Measurements from ENCODE around the gene CAMKMT.

Gene CAMKMT

GRCh38 chr2:44687686-44688455 lies 326.1 kb downstream of the CAMKMT start:
- Mint-ChIP-seq H3K4me3 (no peak overlapping the region), H3K36me3 (peaks cover 8% of the 10 kb centered on the region), H3K27ac (no peak overlapping the region), H3K9me3 (ENCODE audit: low read depth) (no peaks in the 10 kb centered on the region), H3K4me1 (ENCODE audit: low read depth) (peaks cover 1% of the 10 kb centered on the region), H3K27me3 (no peaks in the 10 kb centered on the region)

DNA sequence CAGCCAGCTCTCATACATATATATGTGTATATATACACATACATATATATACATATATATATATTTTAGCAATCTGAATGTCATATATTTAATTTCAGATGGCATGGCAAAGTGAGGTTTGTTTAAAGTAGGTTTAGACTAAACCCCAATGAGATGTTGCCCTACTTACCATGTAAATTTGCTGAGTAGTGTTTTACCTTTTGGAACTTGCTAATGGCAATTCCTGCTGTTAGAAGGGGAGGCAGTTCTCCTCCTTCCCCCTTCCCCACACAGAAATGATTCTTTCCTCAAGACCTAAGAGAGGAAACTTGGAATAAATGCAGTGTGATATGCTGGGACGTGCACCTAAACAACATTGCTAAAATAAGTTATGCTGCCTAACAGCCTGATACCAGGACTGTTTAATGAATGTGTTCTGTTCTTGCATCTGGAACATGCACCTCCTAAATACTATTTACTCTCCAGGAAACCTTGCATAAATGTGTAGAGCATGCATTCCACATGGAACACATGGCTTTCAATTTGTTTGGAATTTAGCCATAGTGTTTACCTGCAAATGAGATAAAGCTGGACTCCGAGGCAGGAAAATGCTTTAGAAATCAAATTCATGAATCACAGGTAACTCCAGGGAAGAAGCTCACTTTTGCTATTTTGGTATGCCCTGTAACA lies 326.8 kb downstream of the CAMKMT start:
- Mint-ChIP-seq H3K27me3 (no peaks in the 10 kb centered on the region), H3K4me1 (ENCODE audit: low read depth) (peaks cover 1% of the 10 kb centered on the region), H3K4me3 (no peak overlapping the region), H3K9me3 (ENCODE audit: low read depth) (no peaks in the 10 kb centered on the region), H3K27ac (no peak overlapping the region), H3K36me3 (peaks cover 8% of the 10 kb centered on the region)

DNA sequence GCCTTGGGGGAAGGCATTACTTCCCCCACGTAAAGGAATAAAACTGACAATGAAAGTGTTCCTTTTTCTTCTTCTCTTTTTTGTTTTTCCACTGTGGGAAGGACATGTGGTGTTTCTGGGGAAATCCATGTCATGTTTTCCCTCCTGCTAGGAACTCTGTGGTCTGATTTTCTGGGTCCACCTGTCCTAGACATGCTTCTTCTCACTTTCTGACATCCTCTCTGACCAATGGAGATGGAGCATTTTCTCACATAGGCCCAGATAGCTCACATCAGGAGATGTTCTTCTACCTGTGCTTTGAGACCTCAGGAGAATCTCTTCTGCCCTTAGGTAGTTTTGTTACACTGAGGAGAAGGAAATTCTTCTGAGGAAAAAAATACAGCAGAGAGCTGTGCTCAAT lies 327.8 kb downstream of the CAMKMT start:
- Mint-ChIP-seq H3K4me3 (no peak overlapping the region), H3K36me3 (peaks cover 4% of the 10 kb centered on the region), H3K4me1 (ENCODE audit: low read depth) (peaks cover 1% of the 10 kb centered on the region), H3K27me3 (no peaks in the 10 kb centered on the region), H3K9me3 (ENCODE audit: low read depth) (no peaks in the 10 kb centered on the region), H3K27ac (no peak overlapping the region)

- Mint-ChIP-seq H3K4me1 (ENCODE audit: low read depth) (no peaks in the 10 kb centered on the region), H3K27ac (no peak overlapping the region), H3K27me3 (no peaks in the 10 kb centered on the region), H3K4me3 (no peak overlapping the region), H3K9me3 (ENCODE audit: low read depth) (no peaks in the 10 kb centered on the region), H3K36me3 (peaks cover 4% of the 10 kb centered on the region)
These were observed 329.5 kb downstream of the CAMKMT start for GRCh38 chr2:44691174-44691785.

DNA sequence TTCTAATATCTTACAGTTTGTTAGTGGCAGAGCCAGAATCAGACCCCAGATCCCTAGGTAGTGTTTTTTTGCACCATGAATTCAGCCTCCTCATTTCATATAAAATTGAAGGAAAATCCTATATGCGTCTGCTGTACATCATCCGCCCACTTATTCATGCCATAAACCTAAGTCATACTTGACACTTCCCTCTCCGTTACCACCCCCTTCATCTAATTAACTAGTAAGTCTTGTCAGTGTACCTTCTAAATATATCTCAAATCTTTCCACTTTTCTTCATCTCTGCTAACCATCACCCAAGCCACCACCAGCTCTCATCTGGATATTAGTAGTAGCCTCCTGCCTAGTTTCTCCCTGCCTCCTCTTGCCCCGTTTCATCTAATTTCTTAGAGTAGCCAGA lies 331.1 kb downstream of the CAMKMT start:
- H3K27ac Mint-ChIP-seq: no peak overlapping the region
- peaks cover 4% of the 10 kb centered on the region for H3K36me3 Mint-ChIP-seq
- no peaks in the 10 kb centered on the region for H3K4me1 Mint-ChIP-seq (ENCODE audit: low read depth)
- H3K4me3 Mint-ChIP-seq: no peak overlapping the region
- no peaks in the 10 kb centered on the region for H3K27me3 Mint-ChIP-seq
- no peaks in the 10 kb centered on the region for H3K9me3 Mint-ChIP-seq (ENCODE audit: low read depth)

DNA sequence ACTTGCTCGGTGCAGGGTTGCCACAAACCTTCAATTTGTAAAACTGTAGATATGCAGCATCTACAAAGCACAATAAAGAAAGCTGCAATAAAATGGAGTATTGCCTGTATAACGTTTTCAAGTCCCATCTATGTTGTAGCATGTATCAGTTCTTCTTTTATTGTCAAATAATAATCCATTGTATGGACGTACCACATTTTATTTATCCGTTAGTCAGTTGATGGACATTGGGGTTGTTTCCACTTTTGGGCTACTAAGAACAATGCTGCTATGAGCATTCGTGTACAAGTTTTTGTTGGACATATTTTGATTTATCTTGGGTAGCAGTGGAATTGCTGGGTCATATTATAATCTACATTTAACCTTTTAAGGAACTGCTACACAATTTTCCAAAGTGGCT lies 339.1 kb downstream of the CAMKMT start:
- no peak overlapping the region for H3K27ac Mint-ChIP-seq
- H3K36me3 Mint-ChIP-seq: peaks cover 12% of the 10 kb centered on the region
- no peak overlapping the region for H3K4me3 Mint-ChIP-seq
- no peaks in the 10 kb centered on the region for H3K4me1 Mint-ChIP-seq (ENCODE audit: low read depth)
- peaks cover 3% of the 10 kb centered on the region for H3K9me3 Mint-ChIP-seq (ENCODE audit: low read depth)
- H3K27me3 Mint-ChIP-seq: no peaks in the 10 kb centered on the region

- peaks cover 9% of the 10 kb centered on the region for H3K4me1 Mint-ChIP-seq (ENCODE audit: low read depth)
- H3K27me3 Mint-ChIP-seq: no peaks in the 10 kb centered on the region
- H3K4me3 Mint-ChIP-seq: no peak overlapping the region
- peaks cover 11% of the 10 kb centered on the region for H3K36me3 Mint-ChIP-seq
- peaks cover under 1% of the 10 kb centered on the region for H3K9me3 Mint-ChIP-seq (ENCODE audit: low read depth)
- H3K27ac Mint-ChIP-seq: no peak overlapping the region
These were observed 343.6 kb downstream of the CAMKMT start for GRCh38 chr2:44705356-44705755.

DNA sequence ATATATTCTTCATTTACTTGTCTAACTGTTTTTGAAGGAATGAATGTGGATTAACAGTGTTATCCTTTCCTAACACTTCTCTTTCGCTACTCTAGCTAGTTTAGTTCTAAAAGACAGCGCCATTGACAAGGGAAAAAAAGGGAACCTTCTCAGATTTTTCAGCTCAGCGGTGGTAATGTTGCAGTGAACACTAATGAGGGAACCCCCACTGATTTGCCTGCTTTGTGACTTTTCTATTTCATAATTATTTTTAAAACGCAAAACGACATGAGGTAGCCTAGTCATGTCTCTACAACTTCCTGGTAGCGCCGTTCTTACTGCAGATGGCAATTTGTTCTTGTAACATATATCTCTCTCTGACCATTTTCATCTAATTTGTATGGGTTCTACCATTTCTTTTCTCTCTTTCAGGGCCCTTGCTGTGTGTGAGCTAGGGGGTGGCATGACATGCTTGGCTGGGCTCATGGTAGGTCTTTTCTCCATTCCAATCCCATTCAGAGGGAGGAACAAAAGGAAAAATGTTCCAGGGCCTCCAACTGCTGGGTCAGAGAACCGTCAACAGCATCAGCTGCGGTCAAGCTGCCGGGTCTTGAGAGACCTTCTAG lies 344.2 kb downstream of the CAMKMT start:
- H3K27ac Mint-ChIP-seq: no peak overlapping the region
- H3K4me1 Mint-ChIP-seq (ENCODE audit: low read depth): peaks cover 9% of the 10 kb centered on the region

GRCh38 chr2:44706681-44707553 lies 345.2 kb downstream of the CAMKMT start:
- no peak overlapping the region for H3K27ac Mint-ChIP-seq
- H3K4me1 Mint-ChIP-seq (ENCODE audit: low read depth): peaks cover 9% of the 10 kb centered on the region
- H3K36me3 Mint-ChIP-seq: peaks cover 8% of the 10 kb centered on the region
- H3K27me3 Mint-ChIP-seq: no peaks in the 10 kb centered on the region
- no peaks in the 10 kb centered on the region for H3K9me3 Mint-ChIP-seq (ENCODE audit: low read depth)
- H3K4me3 Mint-ChIP-seq: no peak overlapping the region

More for the DNA sequence above, 344.2 kb downstream of the CAMKMT start:
- Mint-ChIP-seq H3K9me3 (ENCODE audit: low read depth) (no peaks in the 10 kb centered on the region), H3K4me3 (no peak overlapping the region), H3K27me3 (no peaks in the 10 kb centered on the region), H3K36me3 (peaks cover 10% of the 10 kb centered on the region)

DNA sequence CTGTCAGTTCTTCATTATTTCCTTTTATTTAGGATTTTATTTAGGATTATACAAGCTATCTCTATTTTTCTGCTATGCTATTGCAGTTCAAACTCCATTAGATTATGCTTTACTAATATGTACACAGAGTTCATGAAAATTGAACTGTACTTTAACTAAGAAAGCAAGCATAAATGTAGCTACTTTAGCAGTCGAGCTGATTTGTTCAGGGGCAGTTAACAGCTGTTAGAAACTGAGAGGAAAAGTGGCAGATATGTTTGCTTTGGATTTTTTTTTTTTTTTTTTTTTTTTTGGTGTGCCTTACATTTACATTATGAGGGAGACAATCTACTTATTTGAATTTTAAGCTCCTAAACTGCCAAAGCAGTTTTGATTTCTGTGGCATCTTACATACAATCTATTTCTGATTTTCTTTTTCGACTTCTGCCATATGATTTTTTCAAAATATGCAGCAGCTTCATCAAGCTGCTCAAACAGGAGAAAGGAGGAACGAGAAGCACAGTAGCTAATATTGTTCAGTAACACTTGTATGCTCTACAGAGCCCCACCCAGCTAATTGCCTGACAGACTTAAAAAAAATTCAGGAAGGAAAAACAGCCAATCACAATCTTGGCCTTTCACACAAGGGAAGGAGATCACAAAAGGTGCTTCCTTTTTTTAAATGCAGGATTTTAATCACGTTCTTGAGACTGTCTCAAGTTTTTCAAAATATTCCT lies 346.4 kb downstream of the CAMKMT start:
- no peak overlapping the region for H3K27ac Mint-ChIP-seq

GRCh38 chr2:44708661-44709000 lies 346.9 kb downstream of the CAMKMT start:
- Mint-ChIP-seq H3K4me1 (ENCODE audit: low read depth) (peaks cover 9% of the 10 kb centered on the region), H3K27ac (no peak overlapping the region), H3K4me3 (no peak overlapping the region), H3K9me3 (ENCODE audit: low read depth) (no peaks in the 10 kb centered on the region), H3K27me3 (no peaks in the 10 kb centered on the region), H3K36me3 (peaks cover 8% of the 10 kb centered on the region)

More for the DNA sequence above, 346.4 kb downstream of the CAMKMT start:
- Mint-ChIP-seq H3K4me3 (no peak overlapping the region), H3K27me3 (no peaks in the 10 kb centered on the region), H3K4me1 (ENCODE audit: low read depth) (peaks cover 9% of the 10 kb centered on the region), H3K36me3 (peaks cover 8% of the 10 kb centered on the region), H3K9me3 (ENCODE audit: low read depth) (no peaks in the 10 kb centered on the region)

GRCh38 chr2:44713170-44713569 lies 351.4 kb downstream of the CAMKMT start:
- no peak overlapping the region for H3K4me3 Mint-ChIP-seq
- H3K9me3 Mint-ChIP-seq (ENCODE audit: low read depth): no peaks in the 10 kb centered on the region
- peaks cover 2% of the 10 kb centered on the region for H3K4me1 Mint-ChIP-seq (ENCODE audit: low read depth)
- no peaks in the 10 kb centered on the region for H3K27me3 Mint-ChIP-seq
- no peak overlapping the region for H3K27ac Mint-ChIP-seq
- H3K36me3 Mint-ChIP-seq: peaks cover 12% of the 10 kb centered on the region

- Mint-ChIP-seq H3K4me3 (no peak overlapping the region), H3K36me3 (peaks cover 15% of the 10 kb centered on the region), H3K4me1 (ENCODE audit: low read depth) (no peaks in the 10 kb centered on the region), H3K27me3 (no peaks in the 10 kb centered on the region), H3K27ac (no peak overlapping the region), H3K9me3 (ENCODE audit: low read depth) (no peaks in the 10 kb centered on the region)
These were observed 353.9 kb downstream of the CAMKMT start for GRCh38 chr2:44715671-44716081.

DNA sequence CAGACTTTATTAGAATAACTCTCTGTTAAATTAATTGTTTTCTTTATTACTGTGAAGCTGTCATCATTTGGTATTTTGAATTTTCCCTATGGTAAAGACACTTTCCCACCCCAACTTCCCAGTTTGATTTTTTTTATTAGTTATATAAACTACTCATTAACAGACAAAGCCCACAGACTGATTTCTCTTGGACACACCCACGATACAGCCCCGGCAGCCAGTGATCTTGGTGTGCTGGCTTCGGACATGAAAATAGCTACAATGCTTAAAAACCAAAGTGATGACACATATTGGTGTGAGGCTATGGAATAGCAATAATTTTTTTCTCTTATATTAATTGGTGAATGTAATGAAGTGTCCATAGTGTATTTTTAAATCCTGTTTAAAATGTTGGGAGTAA lies 354.4 kb downstream of the CAMKMT start:
- no peaks in the 10 kb centered on the region for H3K27me3 Mint-ChIP-seq
- H3K4me3 Mint-ChIP-seq: no peak overlapping the region
- H3K4me1 Mint-ChIP-seq (ENCODE audit: low read depth): no peaks in the 10 kb centered on the region
- H3K27ac Mint-ChIP-seq: no peak overlapping the region
- no peaks in the 10 kb centered on the region for H3K9me3 Mint-ChIP-seq (ENCODE audit: low read depth)
- H3K36me3 Mint-ChIP-seq: peaks cover 15% of the 10 kb centered on the region
